ENCODE results near the gene TCF25. TPM values are rescaled to one million over a fixed set of nuclear protein-coding genes. Genes with fewer than 3 reads are reported as not detected.
"Not testable (repeated sequence)": the region's sequence is repeated elsewhere in the genome, so short reads cannot be mapped to it uniquely, and the experiment has no call there.

TCF25 gene
- total RNA-seq, 4 donors from 2014 or later = 123 to 202 (median 160) TPM

- no peak for ATAC-seq (ENCODE audit: low FRiP score)
- DNase-seq (ENCODE audit: low spot score) = no peak
- TF ChIP-seq CTCF (IDR thresholded peaks at IDR 0.05) = no peak
These were observed 61.5 kb downstream of the TCF25 start for GRCh38 chr16:89934611-89935553.

- DNase-seq (ENCODE audit: low spot score); ATAC-seq (ENCODE audit: low FRiP score): not testable (repeated sequence)
These were observed 62.2 kb downstream of the TCF25 start for GRCh38 chr16:89935620-89936019.

GRCh38 chr16:89936034-89936433 lies 62.6 kb downstream of the TCF25 start:
- no peak for ATAC-seq (ENCODE audit: low FRiP score)
- DNase-seq (ENCODE audit: low spot score) = no peak
- TF ChIP-seq CTCF (IDR thresholded peaks at IDR 0.05) = no peak

- no peak for DNase-seq (ENCODE audit: low spot score)
- TF ChIP-seq CTCF (IDR thresholded peaks at IDR 0.05) = no peak
- ATAC-seq (ENCODE audit: low FRiP score) = no peak
These were observed 63.1 kb downstream of the TCF25 start for GRCh38 chr16:89936508-89936907.

GRCh38 chr16:89936981-89937380 lies 63.6 kb downstream of the TCF25 start:
- ATAC-seq (ENCODE audit: low FRiP score) (no peak), DNase-seq (ENCODE audit: low spot score) (no peak)
- TF ChIP-seq CTCF (IDR thresholded peaks at IDR 0.05) = no peak

- DNase-seq (ENCODE audit: low spot score) (no peak), ATAC-seq (ENCODE audit: low FRiP score) (no peak)
- no peak for TF ChIP-seq CTCF (IDR thresholded peaks at IDR 0.05)
These were observed 64.9 kb downstream of the TCF25 start for GRCh38 chr16:89938175-89938885.

- no peak for TF ChIP-seq CTCF (IDR thresholded peaks at IDR 0.05)
- DNase-seq (ENCODE audit: low spot score) (no peak), ATAC-seq (ENCODE audit: low FRiP score) (no peak)
These were observed 71.4 kb downstream of the TCF25 start for GRCh38 chr16:89944773-89945172.

Measured in omental fat pad (tissue), 4 donors.